ENCODE measurements around the gene FMO1.
A peak's percentile ranks its signal among the peaks of the same experiment; 100 is the strongest.
"Not testable (repeated sequence)": the region's sequence is repeated elsewhere in the genome, so short reads cannot be mapped to it uniquely, and the experiment has no call there.

The FMO1 gene

GRCh38 chr1:171286032-171286705 lies 37.9 kb downstream of the FMO1 start:
- no peak for DNase-seq

DNA sequence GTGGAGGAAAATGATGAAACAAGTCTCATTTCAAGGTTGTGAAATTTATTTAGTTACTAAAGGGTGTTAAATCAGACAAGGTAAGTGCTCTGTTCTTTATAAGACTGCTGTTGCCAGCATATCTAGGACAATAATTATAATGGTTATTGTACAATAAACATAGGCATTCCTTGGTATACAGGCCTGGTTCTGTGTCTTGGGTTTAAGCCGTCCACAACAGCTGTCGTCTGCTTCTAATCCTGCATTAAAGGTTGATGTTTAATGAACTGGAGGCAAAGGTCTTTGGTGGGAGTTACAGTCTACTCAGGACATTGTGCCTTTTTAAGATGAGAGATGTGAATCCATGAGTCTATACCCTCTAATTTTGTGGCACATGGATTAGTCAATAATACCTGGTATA lies 42.3 kb downstream of the FMO1 start:
- no peak for DNase-seq

GRCh38 chr1:171292799-171293198 lies 44.5 kb downstream of the FMO1 start:
- no peak for DNase-seq

GRCh38 chr1:171295383-171295782 lies 47.1 kb downstream of the FMO1 start:
- DNase-seq, result not testable (repeated sequence)

DNA sequence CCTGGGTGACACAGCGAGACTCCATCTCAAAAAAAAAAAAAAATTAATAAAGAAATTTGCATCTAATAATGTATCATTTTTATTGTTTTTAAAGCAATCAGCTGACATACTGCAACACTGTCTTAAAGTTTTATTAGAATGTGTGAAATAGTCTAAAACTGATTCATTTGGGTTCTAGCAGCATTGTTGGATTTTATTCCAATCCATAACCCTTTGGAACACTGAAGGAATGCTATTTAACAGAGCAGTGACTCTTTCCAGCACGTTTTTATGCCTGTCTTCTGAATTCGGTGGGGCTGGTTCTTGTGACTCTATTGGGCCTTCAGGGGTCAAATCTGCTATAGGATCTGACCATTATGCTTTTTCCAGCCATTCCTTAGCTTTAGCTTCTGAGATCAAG lies 47.5 kb downstream of the FMO1 start:
- no peak for DNase-seq

- no peak for DNase-seq
Measured at GRCh38 chr1:171296897-171297296, 48.6 kb downstream of the FMO1 start.

- DNase-seq, result no peak
Measured at GRCh38 chr1:171298696-171299095, 50.4 kb downstream of the FMO1 start.

DNA sequence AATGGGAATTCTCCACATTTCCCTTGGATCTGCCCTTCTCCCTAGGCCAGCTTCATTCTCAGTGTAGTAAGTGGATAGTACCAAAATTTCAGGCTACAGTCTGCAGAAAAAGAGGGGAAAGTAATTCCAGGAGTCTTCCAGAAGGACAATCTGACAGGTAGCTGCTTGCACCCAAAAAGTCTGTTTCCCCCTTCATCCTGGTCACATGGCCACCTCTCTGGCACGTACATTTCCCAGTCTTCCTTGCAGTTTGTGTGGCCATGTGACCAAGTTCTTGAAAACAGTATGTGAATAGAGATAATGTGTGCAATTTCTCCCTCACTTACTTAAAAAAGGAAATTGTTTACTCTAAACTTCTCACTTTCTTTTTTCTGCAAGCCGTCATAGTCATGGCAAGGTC lies 51.0 kb downstream of the FMO1 start:
- no peak for DNase-seq

GRCh38 chr1:171300401-171300800 lies 52.1 kb downstream of the FMO1 start:
- DNase-seq, result no peak

- no peak for DNase-seq
Measured at GRCh38 chr1:171310661-171311087, 62.4 kb downstream of the FMO1 start.

- no peak for DNase-seq
Measured at GRCh38 chr1:171311771-171312558, 63.7 kb downstream of the FMO1 start.

- DNase-seq, result no peak
Measured at GRCh38 chr1:171313319-171313834, 65.1 kb downstream of the FMO1 start.

DNA sequence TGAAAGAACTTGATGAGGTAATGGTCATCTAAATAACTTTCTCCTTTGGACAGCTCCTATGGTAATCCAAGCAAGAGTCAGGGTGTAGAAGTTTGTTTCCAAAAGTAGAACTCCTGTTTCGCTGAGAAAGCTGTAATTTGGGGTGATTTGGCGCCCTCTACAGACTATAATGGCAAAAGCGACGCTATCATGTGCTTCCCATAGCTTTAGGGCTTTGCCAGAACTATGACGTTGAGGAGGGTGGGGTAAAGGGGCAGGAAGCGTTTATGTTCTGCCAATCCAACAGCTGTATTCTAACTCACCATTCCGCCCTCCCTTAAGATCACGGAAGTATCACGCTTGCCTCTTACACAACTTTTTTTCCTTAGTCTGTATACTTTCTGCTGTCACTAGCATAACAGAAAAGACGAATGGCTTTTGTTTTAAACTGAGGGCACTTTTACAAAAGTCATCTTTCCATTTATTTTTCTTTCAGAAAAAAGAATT lies 65.6 kb downstream of the FMO1 start, which contains the start of gene FMO4:
TSS of gene FMO4 (plus strand) at position 349 of the 486 bp plus-strand sequence. CDS start 5,643 bp downstream, outside the sequence.
- peak; percentile 66 for DNase-seq

- DNase-seq, result no peak
Measured at GRCh38 chr1:171329251-171329650, 81.0 kb downstream of the FMO1 start.

GRCh38 chr1:171334024-171334640 lies 85.8 kb downstream of the FMO1 start:
- DNase-seq, result no peak
